SJCRH30 (cell line): ENCODE results near the gene MRGPRX1. TPM values are rescaled to one million over a fixed set of nuclear protein-coding genes. Genes with fewer than 3 reads are reported as not detected.
"Not testable (repeated sequence)": the region's sequence is repeated elsewhere in the genome, so short reads cannot be mapped to it uniquely, and the experiment has no call there.

Source experiments
- DNase-seq, 2 experiments: peaks; one replicate each; pipeline ENCODE4 v3.0.0-alpha.2; 2015 to 2020
- H3K27ac ChIP-seq: fragments of 250-450 bp; sonication (Bioruptor Pico); 2 replicates; pipeline ENCODE4 v1.5.1; 2020; ENCODE audit warnings: mild to moderate bottlenecking, moderate library complexity
- H3K27me3 ChIP-seq: fragments of 250-450 bp; sonication (Bioruptor Pico); 2 replicates; pipeline ENCODE4 v1.5.1; 2020; ENCODE audit warnings: mild to moderate bottlenecking, moderate library complexity
- H3K36me3 ChIP-seq: fragments of 250-450 bp; sonication (Bioruptor Pico); 2 replicates; pipeline ENCODE4 v1.5.1; 2020; ENCODE audit warnings: mild to moderate bottlenecking, moderate library complexity
- H3K4me1 ChIP-seq: fragments of 250-450 bp; sonication (Bioruptor Pico); 2 replicates; pipeline ENCODE4 v1.5.1; 2020; ENCODE audit warnings: mild to moderate bottlenecking, moderate library complexity
- H3K4me3 ChIP-seq: fragments of 250-450 bp; sonication (Bioruptor Pico); 2 replicates; pipeline ENCODE4 v1.5.1; 2020; ENCODE audit warnings: mild to moderate bottlenecking, moderate library complexity
- H3K9me3 ChIP-seq: fragments of 250-450 bp; sonication (Bioruptor Pico); replicated peaks from 2 replicates; pipeline ENCODE4 v1.5.1; 2020; ENCODE audit warnings: mild to moderate bottlenecking, moderate library complexity
- total RNA-seq: library from RNA; depleted of rRNA; stranded (reverse); fragments of >200 nt; shearing (Covaris generic); gene quantifications from 2 replicates; pipeline ENCODE4 v1.2.3, GENCODE V29; 2014; rRNA removed

Gene MRGPRX1
- total RNA-seq = not detected in 2 replicates

DNA sequence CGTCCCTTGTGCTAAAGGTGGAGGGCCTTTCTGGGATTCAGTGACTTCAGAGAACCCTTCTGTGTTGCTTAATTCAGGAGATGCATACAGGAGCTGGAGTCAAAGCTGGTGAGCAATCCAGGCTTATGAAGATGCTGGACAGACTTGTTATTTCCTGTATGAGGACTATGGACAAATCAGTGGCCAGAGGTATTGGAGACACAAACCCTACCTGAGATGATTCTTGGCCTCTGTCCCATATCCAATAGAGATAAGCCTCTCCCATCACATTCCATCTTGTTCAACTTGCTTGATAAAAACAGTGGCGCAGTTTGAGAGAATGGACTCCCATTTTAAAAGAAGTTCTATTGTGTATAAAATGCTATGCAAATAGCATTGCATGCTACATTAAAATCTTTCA lies at the start of gene MRGPRX1:
MRGPRX1 (minus strand) TSS at position 101 of the 400 bp plus-strand sequence. CDS start 4,630 bp downstream, outside the sequence.
- DNase-seq = no peak
- H3K4me3 ChIP-seq = no peak within 1 kb of the TSS
- peaks cover 6% of the 10 kb centered on the region for H3K27me3 ChIP-seq
- H3K27ac ChIP-seq = no peak within 1 kb of the TSS
- H3K4me1 ChIP-seq = no peaks in the 10 kb centered on the region
- no peaks in the 10 kb centered on the region for H3K36me3 ChIP-seq
- no peaks in the 10 kb centered on the region for H3K9me3 ChIP-seq

DNA sequence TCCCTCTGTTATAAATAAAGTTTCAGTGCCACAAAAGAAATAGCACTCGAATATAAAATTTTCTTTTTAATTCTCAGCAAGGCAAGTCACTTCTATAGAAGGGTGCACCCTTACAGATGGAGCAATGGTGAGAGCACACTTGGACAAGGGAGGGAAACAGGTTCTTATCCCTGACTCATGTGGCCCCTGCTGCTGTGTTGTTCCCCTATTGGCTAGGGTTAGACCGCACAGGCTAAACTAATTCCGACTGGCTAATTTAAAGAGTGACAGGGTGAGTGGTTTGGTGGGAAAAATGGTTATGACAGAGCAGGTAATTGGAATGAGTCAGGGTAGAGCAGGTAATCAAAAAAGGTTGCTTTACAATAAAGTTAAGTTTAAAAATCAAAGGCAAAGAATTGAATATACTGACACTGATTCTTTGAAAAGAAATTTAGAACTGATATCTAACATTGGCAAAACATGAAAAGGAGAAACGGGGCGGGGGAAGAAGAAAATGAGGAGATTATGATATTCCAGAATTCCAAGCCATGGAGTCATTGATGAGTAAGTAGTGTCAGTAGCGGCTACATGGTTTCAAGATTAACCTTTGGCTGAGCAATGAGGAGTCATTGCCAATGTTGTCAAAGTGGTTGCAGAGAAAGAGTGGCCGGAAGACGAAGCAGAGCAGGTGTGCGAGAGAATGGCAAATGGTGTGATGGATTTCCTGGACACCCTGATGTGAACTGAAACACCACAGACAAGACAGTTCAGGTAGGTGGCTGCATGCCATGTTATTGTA lies 48.4 kb upstream of the MRGPRX1 start:
- Histone ChIP-seq H3K4me1 (no peaks in the 10 kb centered on the region), H3K9me3 (peaks cover 7% of the 10 kb centered on the region; the same call in 1 of the 2 replicates), H3K27ac (no peak overlapping the region), H3K36me3 (no peaks in the 10 kb centered on the region), H3K27me3 (no peaks in the 10 kb centered on the region; the same call in 1 of the 2 replicates), H3K4me3 (no peak overlapping the region)
- DNase-seq = peak; percentile 10 to 26

DNA sequence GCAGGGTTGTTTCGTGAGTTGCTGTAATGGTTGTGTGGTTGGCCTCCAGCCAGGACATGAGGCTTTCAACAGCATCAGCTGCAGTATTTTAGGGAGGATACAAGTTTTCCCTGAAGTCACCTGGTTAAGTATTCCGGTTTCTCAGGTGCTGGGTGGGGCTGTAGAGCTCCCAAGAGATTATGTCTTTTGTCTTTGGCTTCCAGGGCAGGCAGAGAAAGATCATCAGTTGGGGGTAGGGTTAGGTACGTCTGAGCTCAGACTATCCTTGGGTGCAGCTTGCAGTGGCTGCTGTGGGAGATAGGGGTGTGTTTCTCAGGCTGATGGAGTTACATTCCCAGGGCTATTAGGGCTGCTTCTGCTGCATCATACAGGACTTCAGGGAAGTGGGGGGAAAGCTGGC lies 47.5 kb upstream of the MRGPRX1 start:
- Histone ChIP-seq H3K4me3 (no peak overlapping the region), H3K27ac (no peak overlapping the region), H3K27me3 (no peaks in the 10 kb centered on the region; the same call in none of the 2 replicates), H3K4me1 (no peaks in the 10 kb centered on the region), H3K9me3 (peaks cover 7% of the 10 kb centered on the region; the same call in 1 of the 2 replicates), H3K36me3 (no peaks in the 10 kb centered on the region)
- DNase-seq = no peak

DNA sequence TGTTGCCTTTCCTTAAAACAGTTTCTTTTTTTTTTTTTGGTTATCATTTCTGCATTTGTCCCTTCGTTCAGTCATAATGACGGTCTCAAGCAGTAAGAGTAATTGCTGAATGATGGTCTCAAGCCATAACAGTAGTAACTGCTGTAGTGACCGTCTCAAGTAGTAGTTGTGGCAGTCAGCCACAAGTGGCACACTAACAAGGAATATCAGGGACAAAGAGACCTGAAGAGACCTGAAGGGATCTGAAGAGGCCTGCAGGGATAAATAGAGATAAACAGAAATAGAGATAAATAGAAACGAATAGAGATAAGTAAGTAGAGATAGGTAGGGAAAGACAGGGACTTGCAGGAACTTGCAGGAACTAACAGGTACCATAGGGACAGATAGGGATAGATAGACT lies 42.7 kb upstream of the MRGPRX1 start:
- H3K27me3 ChIP-seq = peaks cover 5% of the 10 kb centered on the region
- no peak overlapping the region for H3K27ac ChIP-seq
- no peak overlapping the region for H3K4me3 ChIP-seq
- no peaks in the 10 kb centered on the region for H3K4me1 ChIP-seq
- H3K9me3 ChIP-seq = no peaks in the 10 kb centered on the region
- no peaks in the 10 kb centered on the region for H3K36me3 ChIP-seq
- DNase-seq = no peak

DNA sequence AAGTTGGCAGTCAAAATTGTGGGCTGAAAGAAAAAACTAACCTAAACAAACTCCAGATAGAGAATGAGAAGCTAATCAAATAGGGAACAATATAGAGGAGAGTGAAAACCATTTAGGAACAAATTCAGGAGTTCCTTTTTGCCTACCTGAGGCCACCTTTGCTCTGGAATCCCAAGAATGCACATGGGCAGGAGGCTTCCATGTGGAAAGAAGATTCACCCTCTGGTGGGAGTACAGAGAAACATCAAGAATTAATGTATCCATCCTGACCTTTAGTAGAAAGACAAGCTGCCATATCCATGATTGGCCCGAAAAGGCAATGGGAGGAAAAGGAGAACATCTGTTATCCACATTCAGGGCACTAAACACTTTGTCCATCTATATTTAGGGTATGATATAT lies 35.0 kb upstream of the MRGPRX1 start:
- H3K27ac ChIP-seq = no peak overlapping the region
- no peak for DNase-seq
- H3K4me3 ChIP-seq = no peak overlapping the region
- H3K9me3 ChIP-seq = no peaks in the 10 kb centered on the region
- H3K4me1 ChIP-seq = no peaks in the 10 kb centered on the region
- H3K27me3 ChIP-seq = no peaks in the 10 kb centered on the region; the same call in none of the 2 replicates
- no peaks in the 10 kb centered on the region for H3K36me3 ChIP-seq

DNA sequence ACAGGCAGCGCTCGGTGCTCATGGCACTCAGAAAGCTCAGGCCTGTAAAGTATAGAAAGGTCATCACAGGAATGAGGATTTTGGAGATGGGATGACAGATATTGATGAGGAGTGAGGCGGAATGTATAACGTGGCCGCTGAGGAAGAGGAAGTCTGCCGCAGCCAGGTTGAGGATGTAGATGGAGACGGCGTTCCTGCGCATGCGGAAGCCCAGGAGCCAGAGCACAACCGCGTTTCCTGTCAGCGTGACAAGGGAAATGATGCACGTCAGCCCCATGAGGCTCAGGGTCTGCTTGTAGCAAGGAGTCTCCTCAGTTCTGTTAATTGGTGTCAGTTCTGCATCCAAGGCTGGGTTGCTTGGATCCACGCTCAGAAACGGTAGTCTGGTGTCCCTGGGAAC lies 33.1 kb upstream of the MRGPRX1 start:
- H3K27me3 ChIP-seq = no peaks in the 10 kb centered on the region; the same call in none of the 2 replicates
- no peak overlapping the region for H3K27ac ChIP-seq
- H3K9me3 ChIP-seq = no peaks in the 10 kb centered on the region
- H3K36me3 ChIP-seq = no peaks in the 10 kb centered on the region
- H3K4me1 ChIP-seq = no peaks in the 10 kb centered on the region
- no peak overlapping the region for H3K4me3 ChIP-seq
- no peak for DNase-seq

DNA sequence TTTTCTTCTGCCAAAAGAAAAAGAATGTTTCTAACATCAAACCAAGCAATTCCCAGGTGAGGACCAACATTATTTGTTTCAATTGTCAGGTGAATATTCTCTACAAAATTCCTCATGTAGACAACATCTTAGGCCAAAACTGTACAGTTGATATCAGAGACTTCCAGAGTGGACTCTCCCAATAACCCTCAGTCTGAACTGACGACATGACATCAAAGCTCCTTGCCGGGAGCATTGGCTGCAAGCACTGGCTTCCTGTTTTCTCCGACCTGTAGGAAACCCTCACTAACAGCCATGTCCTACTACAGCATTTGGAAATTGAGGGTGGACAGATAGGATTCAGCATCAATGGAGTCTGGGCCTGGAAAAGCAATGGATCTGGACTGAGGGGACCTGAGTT lies 30.5 kb upstream of the MRGPRX1 start:
- no peak overlapping the region for H3K4me3 ChIP-seq
- DNase-seq = no peak
- H3K27me3 ChIP-seq = no peaks in the 10 kb centered on the region; the same call in none of the 2 replicates
- H3K4me1 ChIP-seq = no peaks in the 10 kb centered on the region
- no peak overlapping the region for H3K27ac ChIP-seq
- H3K36me3 ChIP-seq = no peaks in the 10 kb centered on the region
- no peaks in the 10 kb centered on the region for H3K9me3 ChIP-seq

DNA sequence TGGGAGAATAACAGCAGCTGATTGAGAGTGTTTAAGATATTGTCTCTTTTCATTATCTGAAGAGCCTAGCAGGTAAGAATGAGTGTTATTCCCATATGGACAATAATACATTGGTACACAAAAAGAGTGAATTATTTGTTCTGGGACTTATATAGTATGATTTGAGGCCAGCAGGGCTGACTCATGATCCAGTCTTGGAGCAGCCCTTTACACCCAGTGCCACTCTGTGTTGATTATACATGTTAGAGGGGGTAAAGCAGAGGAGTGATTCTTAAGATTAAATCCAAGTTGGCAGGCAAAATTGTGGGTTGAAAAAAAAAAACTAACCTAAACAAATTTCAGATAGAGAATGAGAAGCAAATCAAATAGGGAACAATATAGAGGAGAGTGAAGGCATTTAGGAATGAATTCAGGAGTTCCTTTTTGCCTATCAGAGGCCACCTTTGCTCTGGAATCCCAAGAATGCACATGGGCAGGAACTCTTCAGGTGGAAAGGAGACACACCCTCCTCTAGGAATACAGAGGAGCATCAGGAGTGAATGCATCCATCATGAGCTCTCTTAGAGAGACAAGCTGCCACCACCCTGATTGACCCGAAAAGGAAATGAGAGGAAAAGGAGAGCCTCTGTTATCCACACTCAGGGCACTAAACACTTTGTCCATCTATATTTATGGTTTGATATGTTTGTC lies 19.2 kb upstream of the MRGPRX1 start:
- H3K27ac ChIP-seq = no peak overlapping the region
- H3K36me3 ChIP-seq = no peaks in the 10 kb centered on the region
- no peak for DNase-seq
- peaks cover 10% of the 10 kb centered on the region; the same call in 1 of the 2 replicates for H3K27me3 ChIP-seq
- no peak overlapping the region for H3K4me3 ChIP-seq
- no peaks in the 10 kb centered on the region for H3K4me1 ChIP-seq
- H3K9me3 ChIP-seq = no peaks in the 10 kb centered on the region

DNA sequence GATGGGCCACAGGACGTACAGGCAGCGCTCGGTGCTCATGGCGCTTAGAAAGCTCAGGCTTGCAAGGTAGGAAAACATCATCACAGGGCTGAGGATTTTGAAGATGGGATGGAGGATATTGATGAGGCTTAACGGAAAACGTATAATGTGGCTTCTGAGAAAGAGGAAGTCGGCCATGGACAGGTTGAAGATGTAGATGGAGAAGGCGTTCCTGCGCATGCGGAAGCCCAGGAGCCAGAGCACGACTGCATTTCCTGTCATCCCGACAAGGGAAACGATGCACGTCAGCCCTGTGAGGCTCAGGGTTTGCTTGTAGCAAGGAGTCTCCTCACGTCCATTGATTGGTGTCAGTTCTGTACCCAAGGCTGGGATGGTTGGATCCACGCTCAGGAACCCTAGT lies 17.4 kb upstream of the MRGPRX1 start:
- Histone ChIP-seq H3K27ac (no peak overlapping the region), H3K27me3 (peaks cover 6% of the 10 kb centered on the region; the same call in 1 of the 2 replicates), H3K9me3 (no peaks in the 10 kb centered on the region), H3K4me3 (no peak overlapping the region), H3K4me1 (no peaks in the 10 kb centered on the region), H3K36me3 (no peaks in the 10 kb centered on the region)
- no peak for DNase-seq

DNA sequence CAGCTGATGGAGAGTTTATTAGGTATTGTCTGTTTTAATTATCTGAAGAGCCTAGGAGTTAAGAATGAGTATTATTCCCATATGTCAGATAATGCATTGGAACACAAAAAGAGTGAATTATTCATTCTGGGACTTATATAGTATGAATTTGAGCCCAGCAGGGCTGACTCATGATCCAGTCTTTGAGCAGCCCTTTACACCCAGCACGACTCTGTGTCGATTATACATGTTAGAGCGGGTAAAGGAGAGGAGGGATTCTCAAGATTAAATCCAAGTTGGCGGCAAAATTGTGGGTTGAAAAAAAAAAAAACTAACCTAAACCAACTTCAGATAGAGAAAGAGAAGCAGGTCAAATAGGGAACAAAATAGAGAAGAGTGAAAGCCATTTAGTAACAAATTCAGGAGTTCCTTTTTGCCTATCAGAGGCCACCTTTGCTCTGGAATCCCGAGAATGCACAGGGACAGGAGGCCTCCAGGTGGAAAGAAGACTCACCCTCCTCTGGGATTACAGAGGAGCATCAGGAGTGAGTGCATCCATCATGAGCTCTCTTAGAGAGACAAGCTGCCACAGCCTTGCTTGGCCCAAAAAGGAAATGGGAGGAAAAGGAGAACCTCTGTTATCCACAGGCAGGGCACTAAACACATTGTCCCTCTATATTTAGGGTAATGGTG lies 3.1 kb downstream of the MRGPRX1 start:
- H3K27me3 ChIP-seq = peaks cover 3% of the 10 kb centered on the region; the same call in 1 of the 2 replicates
- no peaks in the 10 kb centered on the region for H3K36me3 ChIP-seq
- no peak overlapping the region for H3K27ac ChIP-seq
- no peak overlapping the region for H3K4me3 ChIP-seq
- no peaks in the 10 kb centered on the region for H3K4me1 ChIP-seq
- no peaks in the 10 kb centered on the region for H3K9me3 ChIP-seq
- DNase-seq = no peak

DNA sequence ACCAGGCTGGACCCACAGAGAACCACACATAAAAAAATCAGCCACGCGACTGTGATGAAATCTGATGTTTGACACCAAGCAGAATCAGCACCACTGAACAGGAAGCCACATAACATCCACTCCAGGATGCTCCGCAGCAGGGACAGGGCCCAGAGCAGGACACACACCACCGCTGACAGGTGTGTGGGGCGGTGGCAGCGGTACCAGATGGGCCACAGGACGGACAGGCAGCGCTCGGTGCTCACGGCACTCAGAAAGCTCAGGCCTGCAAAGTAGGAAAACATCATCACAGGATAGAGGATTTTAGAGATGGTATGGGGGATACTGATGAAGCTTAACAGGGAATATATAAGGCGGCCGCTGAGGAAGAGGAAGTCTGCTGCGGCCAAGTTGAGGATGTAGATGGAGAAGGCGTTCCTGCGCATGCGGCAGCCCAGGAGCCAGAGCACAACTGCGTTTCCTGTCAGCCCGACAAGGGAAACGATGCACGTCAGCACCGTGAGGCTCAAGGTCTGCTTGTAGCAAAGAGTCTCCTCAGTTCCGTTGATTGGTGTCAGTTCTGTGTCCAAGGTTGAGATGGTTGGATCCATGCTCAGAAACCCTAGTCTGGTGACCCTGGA lies 4.9 kb downstream of the MRGPRX1 start:
- no peak overlapping the region for H3K27ac ChIP-seq
- DNase-seq = no peak
- peaks cover 3% of the 10 kb centered on the region; the same call in 1 of the 2 replicates for H3K27me3 ChIP-seq
- H3K36me3 ChIP-seq = no peaks in the 10 kb centered on the region
- no peaks in the 10 kb centered on the region for H3K9me3 ChIP-seq
- no peaks in the 10 kb centered on the region for H3K4me1 ChIP-seq
- no peak overlapping the region for H3K4me3 ChIP-seq

DNA sequence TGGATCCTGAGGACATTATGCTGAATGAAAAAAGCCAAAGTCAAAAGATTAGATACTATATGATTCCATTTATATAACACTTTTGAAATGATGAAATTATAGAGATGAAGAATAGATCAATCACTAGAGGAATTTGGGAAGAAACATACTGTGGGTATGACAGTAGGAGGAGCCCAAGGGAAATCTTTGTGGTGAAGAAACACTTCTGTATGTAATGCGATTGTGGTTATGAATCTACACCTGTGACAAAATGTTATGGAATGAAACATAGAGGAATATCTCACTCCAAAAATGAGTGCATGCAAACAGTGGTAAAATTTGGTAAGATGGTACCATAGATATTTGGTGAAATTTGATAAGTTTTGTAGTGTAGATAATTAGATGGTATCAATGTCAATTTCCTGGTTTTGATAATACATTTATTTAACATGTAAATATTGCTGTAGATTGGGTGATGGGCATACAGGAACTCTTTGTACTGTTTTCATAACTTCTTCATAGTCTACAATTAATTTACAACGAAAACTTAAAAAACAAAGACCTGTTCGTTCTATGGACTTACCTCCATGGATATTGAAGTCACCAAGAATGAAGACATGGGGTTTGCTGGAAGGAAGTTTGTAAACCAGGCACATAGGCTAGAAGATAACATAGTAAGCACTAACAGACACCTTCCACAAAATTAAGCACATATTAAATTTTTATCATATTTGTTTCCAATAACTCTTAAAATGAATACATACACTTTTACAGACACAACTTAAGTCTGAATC lies 11.5 kb downstream of the MRGPRX1 start:
- Histone ChIP-seq H3K9me3 (no peaks in the 10 kb centered on the region), H3K4me1 (no peaks in the 10 kb centered on the region)
- DNase-seq = peak in 1 of 2 experiments; percentile 6

DNA sequence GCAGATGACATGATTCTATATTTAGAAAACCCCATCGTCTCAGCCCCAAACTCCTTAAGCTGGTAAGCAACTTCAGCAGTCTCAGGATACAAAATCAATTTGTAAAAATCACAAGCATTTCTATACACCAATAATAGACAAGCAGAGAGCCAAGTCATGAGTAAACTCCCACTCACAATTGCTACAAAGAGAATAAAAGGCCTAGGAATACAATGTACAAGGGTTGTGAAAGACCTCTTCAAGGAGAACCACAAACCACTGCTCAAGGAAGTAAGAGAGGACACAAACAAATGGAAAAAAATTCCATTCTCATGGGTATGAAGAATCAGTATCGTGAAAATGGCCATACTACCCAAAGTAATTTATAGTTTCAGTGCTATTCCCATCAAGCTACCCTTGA lies 13.8 kb downstream of the MRGPRX1 start:
- not testable (repeated sequence) for H3K4me1 ChIP-seq, H3K27me3 ChIP-seq, H3K9me3 ChIP-seq, H3K36me3 ChIP-seq, DNase-seq, H3K27ac ChIP-seq, H3K4me3 ChIP-seq

More for the DNA sequence above, 11.5 kb downstream of the MRGPRX1 start:
- Histone ChIP-seq H3K36me3 (no peaks in the 10 kb centered on the region), H3K27ac (no peak overlapping the region), H3K27me3 (no peaks in the 10 kb centered on the region), H3K4me3 (no peak overlapping the region)

DNA sequence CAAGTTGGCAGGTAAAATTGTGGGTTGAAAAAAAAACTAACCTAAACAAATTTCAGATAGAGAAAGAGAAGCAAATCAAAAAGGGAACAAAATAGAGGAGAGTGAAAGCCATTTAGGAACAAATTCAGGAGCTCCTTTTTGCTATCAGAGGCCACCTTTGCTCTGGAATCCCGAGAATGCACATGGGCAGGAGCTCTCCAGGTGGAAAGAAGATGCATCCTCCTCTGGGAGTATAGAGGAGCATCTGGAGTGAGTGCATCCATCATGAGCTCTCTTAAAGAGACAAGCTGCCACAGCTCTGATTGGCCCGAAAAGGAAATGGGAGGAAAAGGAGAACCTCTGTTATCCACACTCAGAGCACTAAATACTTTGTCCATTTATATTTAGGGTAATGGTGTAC lies 26.3 kb downstream of the MRGPRX1 start:
- no peak overlapping the region for H3K27ac ChIP-seq
- no peak overlapping the region for H3K4me3 ChIP-seq
- no peaks in the 10 kb centered on the region for H3K36me3 ChIP-seq
- no peaks in the 10 kb centered on the region for H3K9me3 ChIP-seq
- no peaks in the 10 kb centered on the region for H3K4me1 ChIP-seq
- H3K27me3 ChIP-seq = peaks cover 4% of the 10 kb centered on the region; the same call in 1 of the 2 replicates
- no peak for DNase-seq
